ENCODE data around the gene CARD19.

The CARD19 gene

DNA sequence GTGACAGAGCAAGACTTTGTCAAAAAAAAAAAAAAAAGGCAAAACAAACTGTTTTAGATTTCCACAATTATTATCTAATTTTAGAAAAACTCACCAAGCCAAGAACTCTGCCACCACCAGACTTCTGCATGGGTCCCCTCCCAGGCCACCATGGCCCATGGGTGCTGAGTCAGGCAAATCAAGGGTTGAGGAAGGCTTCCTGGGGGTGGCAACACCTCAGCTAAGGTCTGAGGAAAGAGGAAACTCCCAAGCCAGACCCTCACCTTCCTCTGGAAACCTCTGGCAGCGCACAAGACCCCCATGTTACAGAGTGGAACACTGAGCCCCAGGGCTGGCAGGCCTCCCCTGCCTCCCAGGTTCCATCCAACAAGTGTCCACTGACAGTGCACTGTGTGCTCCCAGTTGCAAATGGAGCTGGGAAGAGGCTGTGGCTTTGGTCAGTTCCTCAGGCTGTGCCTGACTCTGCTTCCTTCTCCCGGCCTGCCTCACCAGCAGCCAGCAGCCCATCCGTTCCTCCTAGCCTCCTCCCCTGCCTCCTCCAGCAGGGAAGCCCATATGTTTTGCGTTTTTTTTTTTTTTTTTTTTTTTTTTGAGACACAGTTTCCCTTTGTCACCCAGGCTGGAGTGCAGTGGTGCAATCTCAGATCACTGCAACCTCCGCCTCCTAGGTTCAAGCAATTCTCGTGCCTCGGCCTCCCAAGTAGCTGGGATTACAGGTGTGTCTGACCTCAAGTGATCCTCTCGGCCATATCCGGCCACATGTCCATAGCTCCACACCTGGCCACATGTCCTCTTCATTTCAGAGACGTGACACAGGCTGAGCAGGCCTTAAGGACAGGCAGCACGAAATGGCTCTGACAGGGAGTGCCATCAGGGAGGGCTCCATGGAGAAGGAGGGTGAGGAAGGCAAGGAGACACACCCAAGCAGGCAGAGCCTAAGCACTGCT, 41.0 kb upstream of the CARD19 start:
- H3K9me3 ChIP-seq (replicated peaks in 1 of 2; ENCODE audit: control insufficient read depth in 2 of 2, insufficient read depth in 1 of 2, low read depth in 1 of 2, low read length in 2 of 2), result no peaks in the 10 kb centered on the region
- H4K8ac ChIP-seq (ENCODE audit: low read depth, low read length), result no peak overlapping the region
- no peak overlapping the region for H2BK12ac ChIP-seq (ENCODE audit: low read length)
- no peak overlapping the region for H3K4me2 ChIP-seq (ENCODE audit: insufficient read depth, low read length, poor library complexity, severe bottlenecking)
- DNase-seq (ENCODE audit: low spot score), result no peak
- no peak overlapping the region for H2BK15ac ChIP-seq (ENCODE audit: low read length)
- H2BK5ac ChIP-seq (ENCODE audit: low read length), result no peak overlapping the region
- peak overlapping the region; percentile 19 for H3K18ac ChIP-seq (ENCODE audit: low read length)
- no peak overlapping the region for H2AFZ ChIP-seq (ENCODE audit: low read length)
- H3K4me3 ChIP-seq (ENCODE audit: low read length in 2 of 2), result no peak overlapping the region
- H3K27me3 ChIP-seq (ENCODE audit: control insufficient read depth in 3 of 3, insufficient read depth in 3 of 3, low read depth in 1 of 3, low read length in 3 of 3), result peaks cover 0 to 59% (median 9%) of the 10 kb centered on the region in 3 experiments
- H3K36me3 ChIP-seq (replicated peaks in 1 of 2; ENCODE audit: control insufficient read depth in 2 of 2, insufficient read depth in 2 of 2, low read length in 2 of 2), result no peaks in the 10 kb centered on the region
- WGBS, 2 donors (ENCODE audit: extremely low coverage in 2 of 2, insufficient read length in 2 of 2, insufficient replicate concordance in 1 of 2), result no CpG with 5 or more reads among the region's 11 CpGs
- no peak overlapping the region for H3K27ac ChIP-seq (replicated peaks; ENCODE audit: low read length)
- H2AK5ac ChIP-seq (ENCODE audit: low read depth, low read length), result peak overlapping the region; percentile 72
- no peak overlapping the region for H3K4ac ChIP-seq (ENCODE audit: low read length)
- peak overlapping the region; percentile 9 for H3K23ac ChIP-seq (ENCODE audit: low read depth, low read length, poor library complexity)
- no peak overlapping the region for H3K14ac ChIP-seq (ENCODE audit: low read length)
- H4K91ac ChIP-seq (ENCODE audit: low read depth, low read length, poor library complexity), result no peak overlapping the region
- peak overlapping the region; percentile 68 for H3K9ac ChIP-seq (ENCODE audit: low read depth, low read length, poor library complexity)
- H3K79me1 ChIP-seq (ENCODE audit: low read depth, low read length), result no peaks in the 10 kb centered on the region
- peaks cover 0 to 9% of the 10 kb centered on the region in 2 donors for H3K4me1 ChIP-seq (ENCODE audit: control insufficient read depth in 2 of 2, insufficient read depth in 1 of 2, low read depth in 1 of 2, low read length in 2 of 2)
- no peak overlapping the region for H2BK120ac ChIP-seq (ENCODE audit: low read depth, low read length)

DNA sequence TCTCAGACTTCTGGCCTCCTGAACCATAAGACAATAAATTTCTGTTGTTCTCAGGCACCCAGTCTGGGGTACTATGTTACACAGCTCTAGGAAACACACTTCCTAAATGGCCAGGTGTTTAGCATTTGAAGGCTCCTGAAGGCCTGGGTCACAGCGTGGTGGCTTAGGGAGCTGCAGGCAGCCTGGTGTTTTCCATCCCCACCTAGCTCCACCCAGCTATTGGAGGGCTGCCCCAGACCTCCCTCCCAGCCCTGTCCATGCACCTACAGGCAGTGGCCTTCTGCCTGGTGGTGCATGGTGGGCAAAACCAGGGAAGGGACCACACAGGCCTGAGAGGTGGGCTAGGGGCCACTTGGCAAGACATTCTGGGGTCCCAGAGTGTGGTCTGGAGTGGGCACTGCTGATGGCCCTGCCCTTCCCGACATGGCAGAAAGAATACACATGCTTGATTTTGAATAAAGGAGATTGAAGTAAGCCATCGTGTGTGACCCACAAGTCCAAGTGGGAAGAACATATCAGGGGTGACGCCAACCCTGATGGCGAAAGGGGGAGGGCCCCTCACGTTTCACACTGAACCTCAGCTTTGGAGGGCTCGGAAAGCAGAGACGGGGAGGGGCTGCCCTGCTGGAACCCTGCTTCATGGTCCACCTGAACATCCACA, 38.8 kb upstream of the CARD19 start:
- Histone ChIP-seq H2BK5ac (ENCODE audit: low read length) (peak overlapping the region; percentile 67), H3K14ac (ENCODE audit: low read length) (no peak overlapping the region), H3K27ac (replicated peaks; ENCODE audit: low read length) (no peak overlapping the region), H2AFZ (ENCODE audit: low read length) (no peak overlapping the region), H2AK5ac (ENCODE audit: low read depth, low read length) (peak overlapping the region; percentile 82), H3K18ac (ENCODE audit: low read length) (peak overlapping the region; percentile 59), H3K36me3 (replicated peaks in 1 of 2; ENCODE audit: control insufficient read depth in 2 of 2, insufficient read depth in 2 of 2, low read length in 2 of 2) (no peaks in the 10 kb centered on the region), H3K27me3 (ENCODE audit: control insufficient read depth in 3 of 3, insufficient read depth in 3 of 3, low read depth in 1 of 3, low read length in 3 of 3) (peaks cover 0 to 76% (median 11%) of the 10 kb centered on the region in 3 experiments), H3K4me2 (ENCODE audit: insufficient read depth, low read length, poor library complexity, severe bottlenecking) (no peak overlapping the region), H3K9ac (ENCODE audit: low read depth, low read length, poor library complexity) (no peak overlapping the region), H3K79me1 (ENCODE audit: low read depth, low read length) (no peaks in the 10 kb centered on the region), H3K4ac (ENCODE audit: low read length) (no peak overlapping the region), H2BK12ac (ENCODE audit: low read length) (no peak overlapping the region), H3K23ac (ENCODE audit: low read depth, low read length, poor library complexity) (no peak overlapping the region), H4K91ac (ENCODE audit: low read depth, low read length, poor library complexity) (no peak overlapping the region), H3K4me3 (ENCODE audit: low read length in 2 of 2) (no peak overlapping the region), H3K4me1 (ENCODE audit: control insufficient read depth in 2 of 2, insufficient read depth in 1 of 2, low read depth in 1 of 2, low read length in 2 of 2) (peaks cover 0 to 9% of the 10 kb centered on the region in 2 donors), H3K9me3 (replicated peaks in 1 of 2; ENCODE audit: control insufficient read depth in 2 of 2, insufficient read depth in 1 of 2, low read depth in 1 of 2, low read length in 2 of 2) (no peaks in the 10 kb centered on the region), H4K8ac (ENCODE audit: low read depth, low read length) (no peak overlapping the region), H2BK15ac (ENCODE audit: low read length) (peak overlapping the region; percentile 95), H2BK120ac (ENCODE audit: low read depth, low read length) (peak overlapping the region; percentile 95)
- no CpG with 5 or more reads among the region's 8 CpGs for WGBS, 2 donors (ENCODE audit: extremely low coverage in 2 of 2, insufficient read length in 2 of 2, insufficient replicate concordance in 1 of 2)
- DNase-seq (ENCODE audit: low spot score), result no peak

DNA sequence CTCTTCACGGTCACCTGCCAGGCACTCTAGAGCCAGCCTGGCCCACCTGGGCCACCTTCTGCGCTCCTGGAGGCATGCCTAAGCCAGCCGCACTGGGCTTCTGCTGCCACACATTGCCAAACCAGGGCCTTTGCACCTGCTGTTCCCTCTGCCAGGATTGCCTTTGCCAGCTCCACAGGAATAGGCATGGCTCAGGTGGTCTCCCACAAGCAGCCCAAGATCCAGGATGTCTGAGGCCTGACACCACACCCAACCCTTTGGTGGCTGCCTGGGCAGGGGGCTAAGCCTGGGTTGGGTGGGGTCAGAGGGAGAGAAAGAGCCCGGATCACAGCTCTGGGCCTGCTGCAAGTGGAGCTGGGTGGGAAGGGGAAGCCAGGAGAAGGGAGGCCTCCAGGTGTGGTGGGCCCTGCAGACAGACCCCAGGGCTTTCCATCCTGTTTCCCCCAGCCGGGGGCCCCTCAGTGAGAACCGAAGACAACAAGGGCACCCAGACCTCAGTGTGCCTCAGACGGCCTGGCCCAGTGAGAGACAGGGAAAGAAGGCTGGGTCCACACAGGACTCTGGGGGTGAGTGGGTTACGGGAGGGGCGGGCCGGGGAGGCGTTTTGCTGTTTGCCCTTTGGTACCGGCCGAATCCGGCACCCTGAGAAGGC, 38.2 kb upstream of the CARD19 start:
- Histone ChIP-seq H2BK5ac (ENCODE audit: low read length) (peak overlapping the region; percentile 67), H3K4ac (ENCODE audit: low read length) (no peak overlapping the region), H3K4me3 (ENCODE audit: low read length in 2 of 2) (peak overlapping the region in 1 of 2 donors; percentile 27), H3K27ac (replicated peaks; ENCODE audit: low read length) (no peak overlapping the region), H3K27me3 (ENCODE audit: control insufficient read depth in 3 of 3, insufficient read depth in 3 of 3, low read depth in 1 of 3, low read length in 3 of 3) (peaks cover 0 to 81% (median 11%) of the 10 kb centered on the region in 3 experiments), H3K14ac (ENCODE audit: low read length) (no peak overlapping the region), H3K79me1 (ENCODE audit: low read depth, low read length) (no peaks in the 10 kb centered on the region), H2AK5ac (ENCODE audit: low read depth, low read length) (peak overlapping the region; percentile 82), H4K8ac (ENCODE audit: low read depth, low read length) (no peak overlapping the region), H2BK15ac (ENCODE audit: low read length) (peak overlapping the region; percentile 95), H2BK12ac (ENCODE audit: low read length) (no peak overlapping the region), H3K18ac (ENCODE audit: low read length) (peak overlapping the region; percentile 70), H2AFZ (ENCODE audit: low read length) (no peak overlapping the region), H2BK120ac (ENCODE audit: low read depth, low read length) (peak overlapping the region; percentile 95), H3K9me3 (replicated peaks in 1 of 2; ENCODE audit: control insufficient read depth in 2 of 2, insufficient read depth in 1 of 2, low read depth in 1 of 2, low read length in 2 of 2) (no peaks in the 10 kb centered on the region), H3K23ac (ENCODE audit: low read depth, low read length, poor library complexity) (peak overlapping the region; percentile 71), H3K4me2 (ENCODE audit: insufficient read depth, low read length, poor library complexity, severe bottlenecking) (peak overlapping the region; percentile 36), H4K91ac (ENCODE audit: low read depth, low read length, poor library complexity) (no peak overlapping the region), H3K4me1 (ENCODE audit: control insufficient read depth in 2 of 2, insufficient read depth in 1 of 2, low read depth in 1 of 2, low read length in 2 of 2) (peaks cover 0 to 10% of the 10 kb centered on the region in 2 donors), H3K9ac (ENCODE audit: low read depth, low read length, poor library complexity) (peak overlapping the region; percentile 14), H3K36me3 (replicated peaks in 1 of 2; ENCODE audit: control insufficient read depth in 2 of 2, insufficient read depth in 2 of 2, low read length in 2 of 2) (no peaks in the 10 kb centered on the region)
- no CpG with 5 or more reads among the region's 14 CpGs for WGBS, 2 donors (ENCODE audit: extremely low coverage in 2 of 2, insufficient read length in 2 of 2, insufficient replicate concordance in 1 of 2)
- no peak for DNase-seq (ENCODE audit: low spot score)
